Fibroblast of mammary gland (primary cell): ENCODE results near the gene MPND.

ENCODE experiments used
- DNase-seq: peaks from one replicate; pipeline ENCODE4 v3.0.0-alpha.2; 2010; ENCODE audit warnings: low read depth
- H3K4me3 ChIP-seq: 2 replicates; pipeline ENCODE4 v1.5.1; 2011; ENCODE audit warnings: low read depth, mild to moderate bottlenecking, low read length, moderate library complexity; ENCODE audit not compliant: control insufficient read depth
- CTCF ChIP-seq: conservative IDR thresholded peaks from 2 replicates; pipeline ENCODE4 v1.5.1; 2011; ENCODE audit warnings: low read depth, low read length, inconsistent platforms; ENCODE audit not compliant: control insufficient read depth, insufficient read depth

MPND gene

GRCh38 chr19:4375164-4376027 is 32.0 kb downstream of the MPND start:
- peak; percentile 84 for DNase-seq
- H3K4me3 ChIP-seq: no peak overlapping the region
- TF ChIP-seq CTCF: peak; percentile 55

- DNase-seq: no peak
- H3K4me3 ChIP-seq: no peak overlapping the region
- TF ChIP-seq CTCF: no peak
These were observed 32.8 kb downstream of the MPND start for GRCh38 chr19:4376028-4376670.

- no peak overlapping the region for H3K4me3 ChIP-seq
- DNase-seq: no peak
These were observed 33.3 kb downstream of the MPND start for GRCh38 chr19:4376671-4376990.

GRCh38 chr19:4376991-4377781 is 33.8 kb downstream of the MPND start:
- DNase-seq: peak; percentile 57
- TF ChIP-seq CTCF: no peak
- H3K4me3 ChIP-seq: no peak overlapping the region

More at GRCh38 chr19:4376671-4376990, 33.3 kb downstream of the MPND start:
- TF ChIP-seq CTCF: no peak

- no peak overlapping the region for H3K4me3 ChIP-seq
- no peak for TF ChIP-seq CTCF
- no peak for DNase-seq
These were observed 35.5 kb downstream of the MPND start for GRCh38 chr19:4378886-4379285.

- TF ChIP-seq CTCF: no peak
- H3K4me3 ChIP-seq: no peak overlapping the region
- peak; percentile 60 for DNase-seq
These were observed 36.3 kb downstream of the MPND start for GRCh38 chr19:4379383-4380253.
